GM12878 (cell line): ENCODE measurements around the gene ZNF608. TPM values are rescaled to one million over a fixed set of nuclear protein-coding genes. Genes with fewer than 3 reads are reported as not detected.

Source experiments
- ATAC-seq: fragments of 200-7000 bp; cut with Tn5 transposase; 3 replicates; pipeline ENCODE4 v1.9.1; 2020; ENCODE audit warnings: mild to moderate bottlenecking, moderate library complexity
- BruUV-seq: library from RNA; stranded (reverse); fragments of 400-500 nt; replicated peaks from 2 replicates; lab custom pipeline; 2021; lab: Mats Ljungman, UMichigan
- CTCF ChIA-PET: fragments of 300-600 bp; sonication (Branson Sonifier 250); formaldehyde crosslinking; extraction: SDS; loops from one replicate; lab custom pipeline; 2021; ENCODE audit warnings: inconsistent platforms; lab: Yijun Ruan, JAX
- POLR2A ChIA-PET: fragments of 350-600 bp; formaldehyde crosslinking; extraction: SDS; loops from one replicate; lab custom pipeline; 2021; ENCODE audit warnings: inconsistent platforms; lab: Charles Lee
- RAD21 ChIA-PET: fragments of 300-600 bp; sonication (Branson Sonifier 250); formaldehyde crosslinking; loops from one replicate; lab custom pipeline; 2023; ENCODE audit warnings: antibody characterized with exemption; ENCODE audit not compliant: unreplicated experiment; lab: Charles Lee
- SMC1A ChIA-PET: fragments of 300-600 bp; sonication (Branson Sonifier 250); formaldehyde crosslinking; loops from one replicate; lab custom pipeline; 2023; ENCODE audit not compliant: unreplicated experiment, uncharacterized antibody; lab: Charles Lee
- DNase-seq: peaks from one replicate; pipeline ENCODE4 v3.0.0-alpha.2; 2011; ENCODE audit warnings: low read depth, low spot score
- FAIRE-seq: peaks from 3 replicates; lab custom pipeline; 2011; peaks lifted over from hg19 to GRCh38; lab: Jason Lieb, UNC
- H2AFZ ChIP-seq: 2 replicates; pipeline ENCODE4 v1.6.0; 2011; ENCODE audit warnings: low read depth, low read length, control low read depth; ENCODE audit not compliant: control insufficient read depth
- H3K27ac ChIP-seq: 2 replicates; pipeline ENCODE4 v1.5.1; 2011; ENCODE audit warnings: control low read depth; ENCODE audit not compliant: control insufficient read depth, insufficient read depth
- H3K27me3 ChIP-seq, 2 experiments: replicated peaks in 1 of 2; 2 replicates each; pipeline versions ENCODE4 v1.6.0 to v1.6.1; 2011; ENCODE audit warnings: low read length in 1 of 2; ENCODE audit not compliant: control insufficient read depth in 2 of 2, insufficient read depth in 2 of 2
- H3K36me3 ChIP-seq, 2 experiments: 2 replicates each; pipeline ENCODE4 v1.5.1; 2011; ENCODE audit warnings: low read length in 1 of 2; ENCODE audit not compliant: control insufficient read depth in 2 of 2, insufficient read depth in 2 of 2
- H3K4me1 ChIP-seq: 2 replicates; pipeline ENCODE4 v1.6.1; 2011; ENCODE audit warnings: mild to moderate bottlenecking, low read length, moderate library complexity, mixed read lengths; ENCODE audit not compliant: control insufficient read depth, insufficient read depth
- H3K4me2 ChIP-seq: 2 replicates; pipeline ENCODE4 v1.6.0; 2011; ENCODE audit warnings: control low read depth; ENCODE audit not compliant: control insufficient read depth, insufficient read depth
- H3K4me3 ChIP-seq: fragments of 200-600 bp; sonication (generic); 2 replicates; pipeline ENCODE4 v1.5.1; 2016
- H3K79me2 ChIP-seq: 2 replicates; pipeline ENCODE4 v1.6.0; 2011; ENCODE audit warnings: low read length; ENCODE audit not compliant: control insufficient read depth, insufficient read depth
- H3K9ac ChIP-seq: 2 replicates; pipeline ENCODE4 v1.8.0; 2011; ENCODE audit warnings: low read length, control low read depth, mixed read lengths; ENCODE audit not compliant: control insufficient read depth, insufficient read depth
- H3K9me3 ChIP-seq: replicated peaks from 3 replicates; pipeline ENCODE4 v1.5.1; 2011; ENCODE audit warnings: mild to moderate bottlenecking, low read length; ENCODE audit not compliant: control insufficient read depth, insufficient read depth
- H4K20me1 ChIP-seq: 2 replicates; pipeline ENCODE4 v1.6.0; 2011; ENCODE audit not compliant: control insufficient read depth, insufficient read depth
- E2F8 ChIP-seq: fragments of 450-650 bp; IDR thresholded peaks from 2 replicates; pipeline ENCODE4 v1.6.1; 2018; ENCODE audit warnings: mild to moderate bottlenecking, low read depth, moderate library complexity; ENCODE audit not compliant: partially characterized antibody
- KLF5 ChIP-seq: fragments of 450-650 bp; IDR thresholded peaks from 2 replicates; pipeline ENCODE4 v1.6.1; 2014; ENCODE audit warnings: mild to moderate bottlenecking; ENCODE audit not compliant: partially characterized antibody
- MXI1 ChIP-seq: fragments of 150-350 bp; IDR thresholded peaks from 2 replicates; pipeline ENCODE4 v1.6.1; 2011; ENCODE audit warnings: low read depth, mild to moderate bottlenecking, inconsistent platforms, low read length, improper control_type of control experiment
- NR2F1 ChIP-seq: fragments of 450-650 bp; conservative IDR thresholded peaks from 2 replicates; pipeline ENCODE4 v1.6.1; 2017; ENCODE audit warnings: mild to moderate bottlenecking
- PAX5 ChIP-seq: IDR thresholded peaks from 2 replicates; pipeline ENCODE4 v1.6.1; 2011; ENCODE audit warnings: low read depth, low read length, borderline replicate concordance
- RUNX3 ChIP-seq: IDR thresholded peaks from 2 replicates; pipeline ENCODE4 v1.6.1; 2012; ENCODE audit warnings: low read length, inconsistent platforms
- SMARCA5 ChIP-seq: fragments of 450-650 bp; IDR thresholded peaks from 2 replicates; pipeline ENCODE4 v1.6.1; 2017; ENCODE audit warnings: mild to moderate bottlenecking
- WGBS: methylation state at CpG from one replicate; pipeline ENCODE4 v1.1.6; 2016; ENCODE audit warnings: low lambda C conversion rate; ENCODE audit not compliant: insufficient replicate concordance, insufficient coverage; ENCODE audit errors: missing lambda C conversion rate; 5-methylcytosine and 5-hydroxymethylcytosine counted together
- in situ Hi-C: fragments of 300-500 bp; cut with MboI; formaldehyde crosslinking; loops from 9 replicates; pipeline ENCODE4 v1.14.3; 2018; ENCODE audit warnings: mixed read lengths
- intact Hi-C: fragments of 100-400 bp; cut with micrococcal nuclease; formaldehyde crosslinking; loops from one replicate; pipeline ENCODE4 v1.14.2; 2022; ENCODE audit not compliant: unreplicated experiment
- polyA plus RNA-seq, 11 experiments: library from polyadenylated mRNA; depleted of rRNA in 4 of 11; unstranded in 6 of 11; stranded (reverse) in 5 of 11; fragments of >200 nt; fragmentation: Nextera tagmentation in 4 of 11; fragmentation: Illumina TruSeq in 1 of 11; extraction: Ambion mirVana in 4 of 11; extraction: Trizol in 1 of 11; gene quantifications; 1 replicate in 1 of 11; 2 replicates in 10 of 11; pipeline versions ENCODE4 v1.2.1 to v1.2.3, GENCODE V29; 2011 to 2016; ENCODE audit warnings: inconsistent platforms in 2 of 11, missing spikeins in 2 of 11, low read depth in 1 of 11
- total RNA-seq, 4 experiments: library from RNA; depleted of rRNA in 3 of 4; stranded (reverse); fragments of >200 nt in 3 of 4; fragmentation: Illumina TruSeq in 1 of 4; extraction: Trizol in 1 of 4; gene quantifications; 2 replicates each; pipeline versions ENCODE4 v1.2.1 to v1.2.3, GENCODE V29; 2013 to 2021
- TF ChIP-seq, protein P1 (sequence below): fragments of 450-650 bp; IDR thresholded peaks from 2 replicates; pipeline ENCODE4 v1.6.1; 2018; ENCODE audit warnings: borderline replicate concordance, mild to moderate bottlenecking; ENCODE audit not compliant: partially characterized antibody
- TF ChIP-seq, protein P2 (sequence below): fragments of 450-650 bp; IDR thresholded peaks from 2 replicates; pipeline ENCODE4 v1.6.1; 2017; ENCODE audit warnings: mild to moderate bottlenecking
- TF ChIP-seq, protein P3 (sequence below): IDR thresholded peaks from 2 replicates; pipeline ENCODE4 v1.6.1; 2012; ENCODE audit warnings: mild to moderate bottlenecking, low read depth, low read length

Gene ZNF608
- total and polyA plus RNA-seq, 10 of the 15 experiments (the other 5 are each of a cell fraction or from before 2014, with no cell fraction given), result 0.19 to 6.7 (median 0.64) TPM

DNA sequence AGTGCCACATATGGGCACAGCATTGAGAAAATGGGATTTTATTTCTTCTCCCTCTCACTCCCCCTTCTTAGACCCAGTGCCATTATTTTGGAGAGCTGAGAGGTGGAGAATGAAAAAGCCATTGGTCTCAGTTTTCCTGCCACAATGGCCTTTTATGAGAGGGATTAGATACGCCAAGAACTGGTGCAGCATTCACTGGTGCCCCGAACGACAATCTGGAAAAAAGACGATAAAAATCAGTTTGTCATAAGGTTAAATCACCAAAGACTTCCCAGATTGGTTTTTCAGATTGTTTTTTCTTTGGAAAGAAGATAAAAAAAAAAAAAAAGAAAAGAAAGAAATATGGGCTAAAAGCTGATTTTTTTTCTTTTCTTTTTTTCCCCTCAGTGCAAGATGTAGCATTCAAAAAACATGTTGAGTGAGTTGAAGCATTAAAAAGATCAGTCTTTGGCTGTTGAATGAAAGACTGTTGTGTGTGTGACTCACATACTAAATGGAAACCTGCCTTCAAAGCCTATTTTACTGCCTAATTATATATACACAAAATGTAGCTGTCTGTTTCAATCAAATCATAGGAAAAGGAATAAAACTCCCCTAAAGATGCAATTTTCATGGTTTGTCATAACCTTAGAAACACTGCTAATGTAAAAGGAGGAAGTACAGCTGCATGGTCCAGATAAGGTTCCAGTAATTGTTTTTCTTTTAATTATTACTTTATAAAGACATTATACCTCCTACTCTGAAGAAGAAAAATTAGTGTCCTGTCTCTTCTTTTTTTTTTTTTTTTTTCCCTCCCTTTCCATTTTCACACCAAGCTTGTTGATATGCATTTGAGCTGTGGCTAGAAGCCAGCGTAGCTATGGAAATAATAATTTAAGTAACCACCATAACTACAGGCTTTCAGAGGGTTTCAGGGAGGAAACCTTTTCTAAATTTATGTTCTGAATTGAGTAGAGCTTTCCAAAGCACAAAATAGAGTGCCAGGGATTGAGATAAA is 27.2 kb upstream of the ZNF608 start:
- WGBS, result 85% methylated on average over 5 of the region's 5 CpGs
- TF ChIP-seq, protein P1, sequence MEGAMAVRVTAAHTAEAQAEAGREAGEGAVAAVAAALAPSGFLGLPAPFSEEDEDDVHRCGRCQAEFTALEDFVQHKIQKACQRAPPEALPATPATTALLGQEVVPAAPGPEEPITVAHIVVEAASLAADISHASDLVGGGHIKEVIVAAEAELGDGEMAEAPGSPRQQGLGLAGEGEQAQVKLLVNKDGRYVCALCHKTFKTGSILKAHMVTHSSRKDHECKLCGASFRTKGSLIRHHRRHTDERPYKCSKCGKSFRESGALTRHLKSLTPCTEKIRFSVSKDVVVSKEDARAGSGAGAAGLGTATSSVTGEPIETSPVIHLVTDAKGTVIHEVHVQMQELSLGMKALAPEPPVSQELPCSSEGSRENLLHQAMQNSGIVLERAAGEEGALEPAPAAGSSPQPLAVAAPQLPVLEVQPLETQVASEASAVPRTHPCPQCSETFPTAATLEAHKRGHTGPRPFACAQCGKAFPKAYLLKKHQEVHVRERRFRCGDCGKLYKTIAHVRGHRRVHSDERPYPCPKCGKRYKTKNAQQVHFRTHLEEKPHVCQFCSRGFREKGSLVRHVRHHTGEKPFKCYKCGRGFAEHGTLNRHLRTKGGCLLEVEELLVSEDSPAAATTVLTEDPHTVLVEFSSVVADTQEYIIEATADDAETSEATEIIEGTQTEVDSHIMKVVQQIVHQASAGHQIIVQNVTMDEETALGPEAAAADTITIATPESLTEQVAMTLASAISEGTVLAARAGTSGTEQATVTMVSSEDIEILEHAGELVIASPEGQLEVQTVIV, result no peak
- TF ChIP-seq, protein P2, sequence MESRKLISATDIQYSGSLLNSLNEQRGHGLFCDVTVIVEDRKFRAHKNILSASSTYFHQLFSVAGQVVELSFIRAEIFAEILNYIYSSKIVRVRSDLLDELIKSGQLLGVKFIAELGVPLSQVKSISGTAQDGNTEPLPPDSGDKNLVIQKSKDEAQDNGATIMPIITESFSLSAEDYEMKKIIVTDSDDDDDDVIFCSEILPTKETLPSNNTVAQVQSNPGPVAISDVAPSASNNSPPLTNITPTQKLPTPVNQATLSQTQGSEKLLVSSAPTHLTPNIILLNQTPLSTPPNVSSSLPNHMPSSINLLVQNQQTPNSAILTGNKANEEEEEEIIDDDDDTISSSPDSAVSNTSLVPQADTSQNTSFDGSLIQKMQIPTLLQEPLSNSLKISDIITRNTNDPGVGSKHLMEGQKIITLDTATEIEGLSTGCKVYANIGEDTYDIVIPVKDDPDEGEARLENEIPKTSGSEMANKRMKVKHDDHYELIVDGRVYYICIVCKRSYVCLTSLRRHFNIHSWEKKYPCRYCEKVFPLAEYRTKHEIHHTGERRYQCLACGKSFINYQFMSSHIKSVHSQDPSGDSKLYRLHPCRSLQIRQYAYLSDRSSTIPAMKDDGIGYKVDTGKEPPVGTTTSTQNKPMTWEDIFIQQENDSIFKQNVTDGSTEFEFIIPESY, result no peak
- TF ChIP-seq, protein P3, sequence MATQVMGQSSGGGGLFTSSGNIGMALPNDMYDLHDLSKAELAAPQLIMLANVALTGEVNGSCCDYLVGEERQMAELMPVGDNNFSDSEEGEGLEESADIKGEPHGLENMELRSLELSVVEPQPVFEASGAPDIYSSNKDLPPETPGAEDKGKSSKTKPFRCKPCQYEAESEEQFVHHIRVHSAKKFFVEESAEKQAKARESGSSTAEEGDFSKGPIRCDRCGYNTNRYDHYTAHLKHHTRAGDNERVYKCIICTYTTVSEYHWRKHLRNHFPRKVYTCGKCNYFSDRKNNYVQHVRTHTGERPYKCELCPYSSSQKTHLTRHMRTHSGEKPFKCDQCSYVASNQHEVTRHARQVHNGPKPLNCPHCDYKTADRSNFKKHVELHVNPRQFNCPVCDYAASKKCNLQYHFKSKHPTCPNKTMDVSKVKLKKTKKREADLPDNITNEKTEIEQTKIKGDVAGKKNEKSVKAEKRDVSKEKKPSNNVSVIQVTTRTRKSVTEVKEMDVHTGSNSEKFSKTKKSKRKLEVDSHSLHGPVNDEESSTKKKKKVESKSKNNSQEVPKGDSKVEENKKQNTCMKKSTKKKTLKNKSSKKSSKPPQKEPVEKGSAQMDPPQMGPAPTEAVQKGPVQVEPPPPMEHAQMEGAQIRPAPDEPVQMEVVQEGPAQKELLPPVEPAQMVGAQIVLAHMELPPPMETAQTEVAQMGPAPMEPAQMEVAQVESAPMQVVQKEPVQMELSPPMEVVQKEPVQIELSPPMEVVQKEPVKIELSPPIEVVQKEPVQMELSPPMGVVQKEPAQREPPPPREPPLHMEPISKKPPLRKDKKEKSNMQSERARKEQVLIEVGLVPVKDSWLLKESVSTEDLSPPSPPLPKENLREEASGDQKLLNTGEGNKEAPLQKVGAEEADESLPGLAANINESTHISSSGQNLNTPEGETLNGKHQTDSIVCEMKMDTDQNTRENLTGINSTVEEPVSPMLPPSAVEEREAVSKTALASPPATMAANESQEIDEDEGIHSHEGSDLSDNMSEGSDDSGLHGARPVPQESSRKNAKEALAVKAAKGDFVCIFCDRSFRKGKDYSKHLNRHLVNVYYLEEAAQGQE, result no peak
- TF ChIP-seq MXI1 (no peak), NR2F1 (no peak), SMARCA5 (no peak), PAX5 (no peak), KLF5 (no peak), E2F8 (no peak), RUNX3 (no peak)

More for the DNA sequence above, 27.2 kb upstream of the ZNF608 start:
- RAD21 ChIA-PET, result interaction anchor here (0.6 to 0.7 kb wide), 3 partner anchors 18 to 600 kb away, joined by 3 to 5 read pairs (median 3); no protein-coding TSS in a partner anchor
- ATAC-seq (no peak), DNase-seq (no peak), FAIRE-seq (no peak)
- CTCF ChIA-PET, result interaction anchor here (0.6 to 1.3 kb wide), 4 partner anchors 11 to 688 kb away, joined by 3 to 6 read pairs (median 4); no protein-coding TSS in a partner anchor
- Histone ChIP-seq H3K4me1 (no peaks in the 10 kb centered on the region), H2AFZ (no peak overlapping the region), H3K9ac (no peak overlapping the region), H3K4me2 (no peak overlapping the region), H3K79me2 (no peaks in the 10 kb centered on the region), H3K27ac (no peak overlapping the region), H3K36me3 (no peaks in the 10 kb centered on the region), H3K9me3 (no peaks in the 10 kb centered on the region), H3K27me3 (no peaks in the 10 kb centered on the region), H3K4me3 (no peak overlapping the region), H4K20me1 (no peaks in the 10 kb centered on the region)
- POLR2A ChIA-PET, result interaction anchor here (0.7 kb wide), 2 partner anchors 19 to 128 kb away, joined by 3 read pairs; no protein-coding TSS in a partner anchor
- BruUV-seq, result no TSS peak
- in situ Hi-C loops (no loop called here), intact Hi-C loops (no loop called here)
- SMC1A ChIA-PET, result interaction anchor here (0.8 to 1.4 kb wide), 4 partner anchors 11 to 75 kb away, joined by 3 to 9 read pairs (median 4); no protein-coding TSS in a partner anchor
